Stimulated activated CD4-positive, alpha-beta T cell treated with anti-CD3 and anti-CD28 coated beads, Interleukin-4, amount 100 ng/mL, for 4 hours (primary cell): ENCODE results near the gene ELAC1.
"Not testable (repeated sequence)": the region's sequence is repeated elsewhere in the genome, so short reads cannot be mapped to it uniquely, and the experiment has no call there.

Source experiments
- DNase-seq, 2 experiments: peaks; one replicate each; pipeline ENCODE4 v3.0.0-alpha.2; 2020

ELAC1 gene

GRCh38 chr18:50973367-50974126 is 5.7 kb downstream of the ELAC1 start:
- DNase-seq: no peak

GRCh38 chr18:50977037-50977760 is 9.4 kb downstream of the ELAC1 start:
- DNase-seq: no peak

- no peak for DNase-seq
Measured at GRCh38 chr18:50981381-50981780, 13.5 kb downstream of the ELAC1 start.

GRCh38 chr18:50982086-50982801 is 14.4 kb downstream of the ELAC1 start:
- no peak for DNase-seq

DNA sequence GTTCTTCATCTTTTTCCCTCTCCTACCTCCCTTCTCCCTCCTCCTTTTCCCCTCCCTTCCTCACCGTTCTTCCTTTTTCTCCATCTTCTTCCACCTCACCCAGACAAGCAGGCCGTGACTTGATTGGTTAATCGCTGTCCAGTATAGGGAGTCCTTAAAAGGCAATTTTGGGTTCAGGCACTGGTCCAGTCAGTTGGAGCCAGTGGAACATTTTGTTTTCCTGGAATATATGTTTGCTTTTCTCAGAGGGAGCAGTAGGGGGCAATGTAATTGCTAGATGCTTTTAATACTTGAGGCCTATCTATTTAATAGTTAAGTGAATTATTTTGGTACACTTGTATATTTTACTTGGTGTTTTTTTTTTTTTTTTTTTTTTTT is 15.0 kb downstream of the ELAC1 start:
- DNase-seq: no peak

GRCh38 chr18:50986360-50987087 is 18.7 kb downstream of the ELAC1 start:
- DNase-seq: no peak

DNA sequence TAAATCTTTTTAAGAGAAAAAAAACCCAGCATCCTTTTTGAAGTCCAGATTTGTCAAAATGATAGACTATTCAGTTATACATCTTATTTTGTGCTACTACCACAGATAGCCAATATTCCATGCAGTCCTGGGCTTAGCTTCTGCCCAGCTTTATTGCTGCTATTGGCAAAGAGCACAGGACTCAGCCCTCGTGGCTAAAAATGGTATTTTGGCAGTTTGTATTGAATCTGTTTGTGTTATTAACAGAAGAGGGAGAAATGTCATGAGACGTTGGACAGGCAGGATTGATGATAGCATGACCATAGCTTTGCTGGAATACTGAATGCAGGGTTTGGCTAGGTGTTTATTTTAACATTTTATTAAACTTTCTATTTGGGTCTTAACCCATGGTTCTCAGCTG is 19.4 kb downstream of the ELAC1 start:
- no peak for DNase-seq

DNA sequence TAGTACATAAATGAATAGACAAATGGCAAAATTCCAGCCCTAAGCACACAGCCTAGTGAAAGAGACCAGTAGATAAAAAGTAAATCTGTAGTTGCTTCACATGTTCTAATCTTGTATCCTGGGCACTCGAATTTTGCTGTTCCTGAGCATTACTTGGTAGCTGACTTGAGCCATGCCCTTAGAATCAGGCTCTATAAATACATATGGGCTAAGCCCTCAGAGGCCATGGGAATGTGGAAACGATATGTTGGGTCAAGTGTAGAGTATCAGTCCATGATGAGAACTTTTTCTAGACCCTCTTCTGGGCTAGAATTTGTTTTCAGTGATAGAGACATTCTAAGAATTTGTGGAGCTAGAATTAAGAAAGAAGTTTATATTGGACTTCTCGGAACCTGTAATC is 21.9 kb downstream of the ELAC1 start:
- no peak for DNase-seq

- DNase-seq: no peak
Measured at GRCh38 chr18:50992351-50992762, 24.5 kb downstream of the ELAC1 start.

DNA sequence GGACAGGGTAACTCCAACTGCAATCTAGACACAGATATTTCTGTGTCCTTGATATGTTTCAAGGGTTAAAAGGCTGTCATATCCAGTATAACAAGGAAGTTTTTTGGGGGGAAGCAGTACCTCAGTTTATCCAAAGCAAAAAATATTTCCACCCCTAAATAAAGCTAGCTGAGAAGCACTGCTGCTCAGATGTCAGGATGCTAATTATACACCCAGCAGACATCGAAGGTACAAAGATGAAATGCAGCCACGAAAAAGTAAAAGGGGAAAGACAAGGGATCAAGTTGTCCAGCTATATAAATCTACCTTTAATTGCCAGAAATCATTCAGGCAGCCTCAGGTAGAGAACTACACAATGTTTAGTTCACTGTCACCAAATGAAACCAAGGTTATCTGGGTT is 26.2 kb downstream of the ELAC1 start:
- DNase-seq: no peak

DNA sequence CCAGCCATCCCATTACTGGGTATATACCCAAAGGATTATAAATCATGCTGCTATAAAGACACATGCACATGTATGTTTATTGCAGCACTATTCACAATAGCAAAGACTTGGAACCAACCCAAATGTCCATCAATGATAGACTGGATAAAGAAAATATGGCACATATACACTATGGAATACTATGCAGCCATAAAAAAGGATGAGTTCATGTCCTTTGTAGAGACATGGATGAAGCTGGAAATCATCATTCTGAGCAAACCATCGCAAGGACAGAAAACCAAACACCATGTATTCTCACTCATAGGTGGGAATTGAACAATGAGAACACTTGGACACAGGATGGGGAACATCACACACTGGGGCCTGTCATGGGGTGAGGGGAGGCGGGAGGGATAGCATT is 35.3 kb downstream of the ELAC1 start:
- DNase-seq: not testable (repeated sequence)

DNA sequence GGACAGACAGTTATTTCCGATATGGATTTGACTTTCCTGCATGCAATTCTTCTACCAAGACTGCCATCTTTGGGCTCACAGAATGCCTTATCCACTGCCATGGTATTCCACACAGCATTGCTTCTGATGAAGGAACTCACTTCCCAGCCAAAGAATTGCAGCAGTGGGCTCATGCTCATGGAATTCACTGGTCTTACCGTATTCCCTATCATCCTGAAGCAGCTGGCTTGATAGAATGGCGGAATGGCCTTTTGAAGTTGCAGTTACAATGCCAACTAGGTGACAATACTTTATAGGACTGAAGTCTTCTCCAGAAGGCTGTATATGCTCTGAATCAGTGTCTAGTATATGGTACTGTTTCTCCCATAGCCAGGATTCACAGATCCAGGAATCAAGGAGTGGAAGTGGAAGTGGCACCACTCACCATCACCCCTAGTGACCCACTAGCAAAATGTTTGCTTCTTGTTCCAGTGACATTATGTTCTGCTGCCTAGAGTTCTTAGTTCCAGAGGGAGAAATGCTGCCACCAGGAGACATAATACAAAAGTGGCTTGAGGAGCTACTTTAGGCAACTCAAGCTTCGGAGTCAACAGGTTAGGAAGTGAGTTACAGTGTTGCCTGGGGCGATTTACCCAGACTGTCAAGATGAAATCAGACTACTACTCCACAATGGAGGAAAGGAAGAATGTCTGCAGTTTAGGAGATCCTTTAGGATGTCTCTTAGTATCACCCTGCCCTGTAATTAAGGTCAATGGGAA is 38.4 kb downstream of the ELAC1 start:
- no peak for DNase-seq

DNA sequence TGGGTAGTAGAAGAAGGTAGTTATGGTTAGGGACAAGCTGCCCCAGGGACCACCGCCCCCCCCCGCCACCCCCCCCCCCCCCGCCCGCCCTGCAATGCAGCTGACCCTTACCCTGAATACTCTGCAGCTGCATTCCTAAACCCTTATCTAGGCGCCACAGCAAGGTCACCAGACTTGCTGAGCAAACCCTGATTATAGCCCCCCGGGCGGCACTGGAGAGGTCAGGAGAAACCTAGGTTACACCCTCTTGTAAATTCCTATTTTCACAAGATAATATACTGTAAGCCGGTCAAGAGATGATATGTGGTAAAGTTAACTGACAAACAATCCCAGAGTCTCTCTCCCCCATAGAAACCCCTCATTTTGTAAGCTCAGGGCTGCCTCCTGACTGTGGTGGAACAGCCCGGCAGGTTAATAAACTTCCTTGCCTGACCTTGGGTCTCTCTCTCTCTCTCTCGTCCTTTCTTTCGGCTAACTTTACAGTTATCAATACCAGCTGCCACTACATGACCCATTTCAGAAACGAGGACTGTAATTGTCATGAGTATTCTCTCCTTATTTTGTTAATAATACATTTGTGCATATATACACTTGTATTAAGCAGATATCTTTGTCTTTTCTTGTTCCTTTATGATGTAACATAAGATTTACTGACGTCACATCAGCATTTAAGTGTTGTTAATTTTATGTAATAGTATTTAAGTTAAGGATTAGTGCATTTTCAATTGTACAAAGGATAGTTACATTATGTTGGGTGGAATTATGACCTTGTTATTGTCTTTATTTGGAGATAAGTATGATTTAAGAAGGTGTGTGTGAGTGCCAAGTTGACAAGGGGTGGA is 39.3 kb downstream of the ELAC1 start:
- DNase-seq: no peak

DNA sequence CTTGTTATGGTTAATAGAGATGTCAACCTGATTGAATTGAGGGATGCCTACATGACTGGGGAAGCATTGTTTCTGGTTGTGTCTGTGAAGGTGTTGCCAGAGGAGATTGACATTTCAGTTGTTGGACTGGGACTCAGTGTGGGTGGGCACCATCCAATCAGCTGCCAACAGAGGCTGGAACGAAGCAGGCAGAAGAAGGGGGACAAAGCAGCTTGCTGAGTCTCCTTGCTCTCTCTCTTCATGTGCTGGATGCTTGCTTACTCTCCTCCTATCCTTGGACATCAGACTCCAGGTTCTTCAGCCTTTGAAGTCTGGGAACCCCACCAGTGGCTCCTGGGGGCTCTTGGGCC is 39.9 kb downstream of the ELAC1 start:
- no peak for DNase-seq

DNA sequence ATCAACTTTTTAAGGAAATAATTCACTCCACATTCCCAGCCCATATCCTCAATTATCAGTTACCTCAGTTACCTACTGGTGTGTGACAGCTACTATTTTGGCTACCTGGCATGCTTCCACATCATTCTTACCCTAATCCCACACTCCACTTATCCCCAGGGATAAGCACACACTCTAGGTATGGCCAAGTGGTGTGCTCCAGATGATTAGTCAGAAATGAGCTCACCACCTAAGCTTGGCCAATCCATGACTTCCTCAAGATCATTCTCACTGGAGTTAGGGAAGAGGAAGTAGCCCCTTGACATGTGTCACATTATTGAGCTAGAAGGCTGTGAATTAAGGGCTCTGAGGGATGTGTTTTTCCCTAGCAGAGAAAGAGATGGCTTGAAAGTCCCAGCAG is 41.2 kb downstream of the ELAC1 start:
- no peak for DNase-seq

GRCh38 chr18:51010218-51010617 is 42.4 kb downstream of the ELAC1 start:
- no peak for DNase-seq

GRCh38 chr18:51011709-51012108 is 43.9 kb downstream of the ELAC1 start:
- DNase-seq: no peak

DNA sequence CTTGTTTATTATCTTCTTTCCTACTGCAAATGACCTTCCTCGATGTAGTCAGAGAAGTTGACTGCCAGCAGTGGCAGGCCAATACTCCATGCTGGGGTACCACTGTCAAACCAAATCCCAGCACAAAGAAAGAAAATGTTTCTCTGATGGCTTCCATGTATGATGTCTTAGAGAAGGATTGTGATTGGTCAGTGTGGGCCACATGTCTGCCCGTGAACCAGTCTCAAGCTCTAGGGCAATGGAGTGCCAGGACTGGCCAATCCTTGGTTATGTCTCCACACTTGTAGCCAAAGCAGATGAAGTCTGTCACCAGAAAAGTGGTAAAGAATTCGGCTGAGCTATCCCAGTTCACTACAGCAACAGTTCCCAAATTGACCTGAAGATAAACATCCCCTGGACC is 44.6 kb downstream of the ELAC1 start:
- DNase-seq: no peak

GRCh38 chr18:51013259-51013658 is 45.4 kb downstream of the ELAC1 start:
- no peak for DNase-seq

- no peak for DNase-seq
Measured at GRCh38 chr18:51017140-51017879, 49.5 kb downstream of the ELAC1 start.

DNA sequence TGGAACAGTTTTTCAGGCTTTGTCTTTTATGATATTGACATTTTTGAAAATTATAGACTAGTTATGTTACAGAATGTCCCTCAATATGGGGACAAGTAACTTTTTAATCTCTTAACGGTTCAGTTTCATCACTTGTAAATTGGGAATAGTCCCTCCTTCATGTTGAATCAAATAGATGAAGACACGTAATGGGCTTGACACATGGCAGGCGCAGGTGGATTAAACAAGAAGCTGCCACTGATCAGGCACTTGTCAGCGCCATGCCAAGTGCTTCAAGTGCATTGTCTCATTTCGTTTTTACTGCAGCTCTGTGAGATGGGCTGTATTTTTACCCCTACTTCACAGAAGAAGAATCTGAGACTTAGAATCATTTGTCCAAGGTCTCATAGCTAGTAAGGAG is 52.7 kb downstream of the ELAC1 start:
- no peak for DNase-seq
